Stimulated activated CD4-positive, alpha-beta T cell treated with anti-CD3 and anti-CD28 coated beads, Interleukin-2, amount 100 ng/mL, for 48 hours (primary cell): ENCODE data around the gene KCNJ18.
"Not testable (repeated sequence)": the region's sequence is repeated elsewhere in the genome, so short reads cannot be mapped to it uniquely, and the experiment has no call there.

ENCODE experiments used
- DNase-seq, 2 donors: peaks; one replicate each; pipeline ENCODE4 v3.0.0-alpha.2; 2020

The KCNJ18 gene

DNA sequence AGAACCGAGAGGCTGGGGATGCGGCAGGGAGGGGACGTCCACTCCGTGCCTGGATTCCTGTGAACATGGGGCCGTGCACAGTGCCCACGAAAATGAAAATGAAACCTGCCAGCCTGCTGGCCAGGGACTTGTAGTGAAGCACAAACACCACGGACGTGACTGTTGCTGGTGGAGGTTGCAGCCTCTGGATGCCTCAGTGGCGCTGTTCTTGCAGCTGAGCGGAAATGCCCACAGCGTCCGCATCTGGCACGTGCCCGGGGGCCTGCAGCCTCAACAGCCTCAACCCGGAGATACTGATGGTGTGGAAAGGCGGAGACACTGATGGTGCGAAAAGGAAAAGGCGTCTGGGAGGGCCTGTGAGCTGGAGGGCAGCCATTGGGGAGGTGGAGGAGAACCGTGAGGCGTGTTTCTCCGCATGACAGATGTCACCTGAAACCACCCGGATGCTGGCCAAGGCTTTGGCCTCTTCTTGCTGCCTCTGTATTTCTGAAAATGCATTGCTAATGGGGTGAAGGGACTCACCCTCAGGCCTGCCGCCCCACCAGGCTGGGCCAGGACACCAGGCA lies 44.8 kb downstream of the KCNJ18 start:
- DNase-seq: not testable (repeated sequence)

DNA sequence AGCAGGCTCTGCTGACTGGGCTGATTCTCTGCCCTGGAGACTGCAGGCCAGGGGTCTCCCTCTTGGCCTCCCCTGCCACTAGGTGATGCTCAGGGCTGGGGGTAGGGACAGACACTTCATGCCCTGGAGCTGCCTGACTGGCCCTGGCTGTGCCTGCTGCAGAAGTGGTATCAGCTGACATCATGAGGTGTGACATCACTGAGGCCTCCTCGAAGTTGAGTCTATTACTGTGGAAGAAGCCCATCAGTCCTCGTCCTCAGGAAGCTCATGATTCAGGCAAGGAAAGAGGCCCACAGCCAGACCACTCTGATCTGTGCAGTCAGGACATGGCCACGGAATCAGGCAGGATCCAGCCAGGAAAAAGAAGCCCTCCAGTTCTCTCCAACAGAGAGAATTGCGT lies 45.9 kb downstream of the KCNJ18 start:
- not testable (repeated sequence) for DNase-seq

GRCh38 chr17:21738877-21739474 lies 46.7 kb downstream of the KCNJ18 start:
- not testable (repeated sequence) for DNase-seq

DNA sequence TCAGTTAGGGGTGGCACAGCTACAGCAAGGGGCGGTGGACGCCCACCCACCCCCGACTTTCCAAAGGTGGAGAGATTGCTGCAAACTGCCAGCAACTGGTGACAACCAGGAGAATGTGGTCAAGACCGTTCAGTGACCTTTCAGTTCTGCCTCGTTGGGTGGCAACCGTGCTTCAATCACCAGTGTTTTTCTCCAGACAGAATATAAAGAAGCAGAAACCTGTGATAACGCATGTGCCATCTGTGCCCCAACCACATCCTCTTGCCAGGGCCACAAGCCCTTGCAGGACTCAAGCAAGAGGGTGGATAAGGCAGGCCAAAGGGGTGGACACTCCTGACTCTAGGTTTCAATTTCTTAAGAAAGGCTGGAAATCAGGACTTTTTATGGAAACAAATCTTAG lies 47.2 kb downstream of the KCNJ18 start:
- not testable (repeated sequence) for DNase-seq

DNA sequence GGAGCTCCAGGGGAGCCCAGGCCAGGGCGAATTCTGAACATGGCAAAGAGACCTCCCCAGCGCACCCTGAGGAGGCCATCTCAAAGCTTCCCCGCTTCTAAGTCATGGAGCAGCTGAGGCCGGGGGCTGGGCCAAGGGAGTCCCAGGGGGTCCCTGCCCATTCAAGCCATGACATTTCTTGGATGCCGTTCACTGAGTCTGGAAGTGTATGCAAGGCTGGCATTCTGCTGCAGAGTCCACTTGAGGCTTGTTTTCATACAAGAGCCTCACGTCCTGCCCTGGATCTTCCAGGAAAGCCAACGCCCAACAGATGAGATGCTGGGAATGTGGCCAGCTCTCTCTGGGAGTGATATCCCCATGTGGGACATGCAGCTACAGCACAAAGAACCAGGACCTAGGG lies 48.5 kb downstream of the KCNJ18 start:
- DNase-seq: not testable (repeated sequence)

GRCh38 chr17:21741520-21741919 lies 49.2 kb downstream of the KCNJ18 start:
- not testable (repeated sequence) for DNase-seq

- DNase-seq: no peak
Observed at GRCh38 chr17:21742326-21742725, 50.0 kb downstream of the KCNJ18 start.

GRCh38 chr17:21744151-21744550 lies 51.8 kb downstream of the KCNJ18 start:
- DNase-seq: not testable (repeated sequence)

GRCh38 chr17:21744621-21745020 lies 52.3 kb downstream of the KCNJ18 start:
- not testable (repeated sequence) for DNase-seq

- not testable (repeated sequence) for DNase-seq
Observed at GRCh38 chr17:21745385-21746054, 53.2 kb downstream of the KCNJ18 start.

GRCh38 chr17:21746415-21746814 lies 54.1 kb downstream of the KCNJ18 start:
- not testable (repeated sequence) for DNase-seq

GRCh38 chr17:21747195-21747915 lies 55.0 kb downstream of the KCNJ18 start:
- DNase-seq: not testable (repeated sequence)

- DNase-seq: not testable (repeated sequence)
Observed at GRCh38 chr17:21748686-21749085, 56.4 kb downstream of the KCNJ18 start.

- DNase-seq: not testable (repeated sequence)
Observed at GRCh38 chr17:21749696-21750531, 57.6 kb downstream of the KCNJ18 start.

DNA sequence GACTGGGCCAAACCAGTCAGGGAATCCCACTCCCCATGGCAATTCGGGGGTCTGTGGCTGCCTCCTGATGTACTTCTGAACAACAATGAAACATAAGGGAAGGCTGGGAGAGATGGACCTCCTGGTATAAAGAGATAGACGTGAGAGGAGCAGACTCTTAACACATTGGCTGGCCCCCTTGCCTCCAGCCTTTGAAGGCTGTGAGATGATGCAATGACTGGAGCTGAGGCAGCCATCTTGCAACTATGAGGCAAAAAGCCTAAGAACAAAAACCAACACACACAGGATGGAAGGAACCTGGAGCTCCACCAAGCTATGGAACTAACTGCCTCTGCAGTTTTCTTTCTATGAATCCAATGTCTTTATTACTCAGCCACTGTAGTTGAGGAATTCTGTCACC lies 58.8 kb downstream of the KCNJ18 start:
- not testable (repeated sequence) for DNase-seq
